GM19099 (cell line): ENCODE results near the gene NUDT14.

Experiments used
- POLR2A ChIP-seq: IDR thresholded peaks from 3 replicates; pipeline ENCODE4 v1.6.1; 2011; ENCODE audit warnings: low read depth; ENCODE audit not compliant: insufficient read length; ENCODE audit errors: extremely low read depth

Gene NUDT14

GRCh38 chr14:105180592-105181548 lies at the start of gene NUDT14:
TSS of gene NUDT14 (minus strand) at chr14:105181312. CDS start at chr14:105181209, 103 bp downstream.
- TF ChIP-seq POLR2A: peak; percentile 29

- no peak for TF ChIP-seq POLR2A
Observed at GRCh38 chr14:105229099-105229655, 48.1 kb upstream of the NUDT14 start.

- no peak for TF ChIP-seq POLR2A
Observed at GRCh38 chr14:105228562-105228961, 47.5 kb upstream of the NUDT14 start.

GRCh38 chr14:105227346-105227745 lies 46.2 kb upstream of the NUDT14 start:
- TF ChIP-seq POLR2A: no peak

- no peak for TF ChIP-seq POLR2A
Observed at GRCh38 chr14:105226198-105226597, 45.1 kb upstream of the NUDT14 start.

GRCh38 chr14:105224845-105225570 lies 43.9 kb upstream of the NUDT14 start:
- no peak for TF ChIP-seq POLR2A

GRCh38 chr14:105223770-105224544 lies 42.8 kb upstream of the NUDT14 start:
- TF ChIP-seq POLR2A: no peak

- TF ChIP-seq POLR2A: no peak
Observed at GRCh38 chr14:105223260-105223659, 42.1 kb upstream of the NUDT14 start.

GRCh38 chr14:105221598-105222178 lies 40.6 kb upstream of the NUDT14 start:
- no peak for TF ChIP-seq POLR2A

- TF ChIP-seq POLR2A: no peak
Observed at GRCh38 chr14:105220699-105221597, 39.8 kb upstream of the NUDT14 start.

- TF ChIP-seq POLR2A: no peak
Observed at GRCh38 chr14:105219753-105220152, 38.6 kb upstream of the NUDT14 start.

- TF ChIP-seq POLR2A: no peak
Observed at GRCh38 chr14:105219043-105219612, 38.0 kb upstream of the NUDT14 start.

- no peak for TF ChIP-seq POLR2A
Observed at GRCh38 chr14:105218611-105219010, 37.5 kb upstream of the NUDT14 start.
